GM19463 (cell line): Measurements from ENCODE around the gene PNPLA2.
A peak's percentile ranks its signal among the peaks of the same experiment; 100 is the strongest.

Source experiments
- ATAC-seq: cut with Tn5 transposase; IDR thresholded peaks from one replicate; pipeline ENCODE4 v1.9.1; 2021; ENCODE audit warnings: mild to moderate bottlenecking, moderate library complexity; ENCODE audit not compliant: unreplicated experiment

PNPLA2 gene

GRCh38 chr11:818396-819128 lies at the start of gene PNPLA2:
TSS of gene PNPLA2 (plus strand) at chr11:818914. CDS start at chr11:819719, 805 bp downstream.
- no peak for ATAC-seq

- ATAC-seq: no peak
These were observed 48.6 kb upstream of the PNPLA2 start for GRCh38 chr11:769887-770641.

GRCh38 chr11:770642-771616 lies 47.8 kb upstream of the PNPLA2 start:
- ATAC-seq: no peak

- ATAC-seq: no peak
These were observed 47.0 kb upstream of the PNPLA2 start for GRCh38 chr11:771617-772204.

GRCh38 chr11:772429-773390 lies 46.0 kb upstream of the PNPLA2 start:
- no peak for ATAC-seq

- ATAC-seq: no peak
These were observed 45.3 kb upstream of the PNPLA2 start for GRCh38 chr11:773425-773824.

GRCh38 chr11:773830-774229 lies 44.9 kb upstream of the PNPLA2 start:
- ATAC-seq: no peak

GRCh38 chr11:774873-775592 lies 43.7 kb upstream of the PNPLA2 start:
- ATAC-seq: no peak

GRCh38 chr11:776263-776560 lies 42.5 kb upstream of the PNPLA2 start:
- ATAC-seq: no peak

GRCh38 chr11:776561-777287 lies 42.0 kb upstream of the PNPLA2 start:
- peak; percentile 35 for ATAC-seq

GRCh38 chr11:777288-778255 lies 41.1 kb upstream of the PNPLA2 start, which contains the start of gene GATD1:
TSS of gene GATD1 (minus strand) at chr11:777487. CDS start at chr11:777462, 25 bp downstream.
- peak; percentile 72 for ATAC-seq

- no peak for ATAC-seq
These were observed 39.4 kb upstream of the PNPLA2 start for GRCh38 chr11:778976-779954.

GRCh38 chr11:779955-780532 lies 38.7 kb upstream of the PNPLA2 start:
- no peak for ATAC-seq

- no peak for ATAC-seq
These were observed 36.2 kb upstream of the PNPLA2 start for GRCh38 chr11:782264-783174.

- no peak for ATAC-seq
These were observed 35.1 kb upstream of the PNPLA2 start for GRCh38 chr11:783581-784015.
